ENCODE measurements around the gene MRPS21. TPM values are rescaled to one million over a fixed set of nuclear protein-coding genes. Genes with fewer than 3 reads are reported as not detected.
"Not testable (repeated sequence)": the region's sequence is repeated elsewhere in the genome, so short reads cannot be mapped to it uniquely, and the experiment has no call there.

The MRPS21 gene
- total and polyA plus RNA-seq, 4 donors = 15.0 to 56.5 (median 22.9) TPM

DNA sequence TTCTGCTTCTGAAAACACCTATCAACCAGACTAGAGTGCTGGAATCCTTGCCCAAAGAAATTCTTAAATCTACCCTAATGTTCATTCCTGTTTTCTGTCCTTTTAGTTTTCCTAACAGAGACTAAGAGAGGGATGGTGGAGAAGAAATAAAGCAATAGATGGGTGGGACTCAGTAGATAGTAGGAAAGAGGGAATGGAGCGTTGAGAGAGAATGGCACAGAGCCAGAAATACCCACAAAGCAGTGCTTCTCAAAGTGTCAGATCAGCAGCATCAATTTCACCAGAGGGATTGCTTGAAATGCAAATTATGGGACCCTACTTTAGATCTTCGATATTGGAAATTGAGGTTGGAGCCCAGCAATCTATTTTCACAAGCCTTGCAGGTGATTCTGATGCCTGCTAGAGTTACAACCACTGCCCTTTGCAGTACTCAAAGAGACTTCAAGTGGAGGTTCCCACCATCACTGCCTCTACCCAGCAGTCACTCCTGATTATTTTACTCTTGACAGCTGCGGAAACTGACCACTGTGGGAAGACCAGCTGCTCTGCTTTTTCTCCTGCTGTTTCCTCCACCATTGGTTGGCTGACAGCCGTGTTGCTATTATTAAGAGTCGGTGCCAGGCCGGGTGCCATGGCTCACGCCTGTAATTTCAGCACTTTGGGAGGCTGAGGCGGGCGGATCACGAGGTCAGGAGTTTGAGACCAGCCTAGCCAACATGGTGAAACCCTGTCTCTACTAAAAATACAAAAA lies 16.3 kb downstream of the MRPS21 start:
- peaks cover 1 to 12% (median 6%) of the 10 kb centered on the region in 4 donors for H3K36me3 ChIP-seq (ENCODE audit: control insufficient read depth in 4 of 4, insufficient read depth in 3 of 4, low read depth in 1 of 4, low read length in 3 of 4)
- TF ChIP-seq FOXA1 (IDR thresholded peaks at IDR 0.05) (no peak), HNF4G (IDR thresholded peaks at IDR 0.05) (no peak), SP1 (IDR thresholded peaks at IDR 0.05) (no peak), JUND (IDR thresholded peaks at IDR 0.05) (no peak)
- TF ChIP-seq, protein P1, sequence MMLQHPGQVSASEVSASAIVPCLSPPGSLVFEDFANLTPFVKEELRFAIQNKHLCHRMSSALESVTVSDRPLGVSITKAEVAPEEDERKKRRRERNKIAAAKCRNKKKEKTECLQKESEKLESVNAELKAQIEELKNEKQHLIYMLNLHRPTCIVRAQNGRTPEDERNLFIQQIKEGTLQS (IDR thresholded peaks at IDR 0.05) = no peak
- no peak overlapping the region for H3K27ac ChIP-seq (ENCODE audit: low read depth in 1 of 2, low read length in 2 of 2)
- H3K4me3 ChIP-seq (ENCODE audit: low read depth in 1 of 3, low read length in 3 of 3) = no peak overlapping the region
- H3K4me1 ChIP-seq (ENCODE audit: control insufficient read depth in 4 of 4, insufficient read depth in 4 of 4, low read length in 3 of 4) = no peaks in the 10 kb centered on the region
- no peaks in the 10 kb centered on the region for H3K27me3 ChIP-seq (ENCODE audit: control insufficient read depth in 4 of 4, insufficient read depth in 4 of 4, low read length in 3 of 4)
- H3K9me3 ChIP-seq (ENCODE audit: control insufficient read depth in 4 of 4, low read length in 3 of 4) = no peaks in the 10 kb centered on the region
- no peak overlapping the region for H3K9ac ChIP-seq (ENCODE audit: low read depth in 1 of 2, low read length in 2 of 2)
- 88% methylated on average over 10 of the region's 10 CpGs for WGBS
- DNase-seq (ENCODE audit: low spot score) = no peak

DNA sequence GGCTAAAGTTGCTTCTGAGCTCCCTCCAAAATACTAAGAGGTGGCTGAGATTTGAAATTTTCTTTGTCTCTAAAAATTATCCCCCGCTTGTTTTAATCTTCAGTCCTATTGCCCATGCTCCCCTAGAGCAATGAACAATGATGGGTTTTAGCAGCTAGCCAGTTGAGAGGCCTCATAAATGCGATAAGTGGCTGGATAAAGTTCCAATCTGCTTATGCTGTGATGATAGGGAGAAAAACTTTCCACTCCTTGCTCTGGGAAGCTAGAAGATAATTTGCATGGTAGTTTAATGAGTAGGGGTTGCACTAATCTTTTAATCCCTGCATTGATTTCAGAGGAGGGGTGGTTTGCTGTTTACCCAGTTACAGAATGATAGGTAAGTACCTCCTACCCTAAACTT lies 18.1 kb downstream of the MRPS21 start:
- H3K9ac ChIP-seq (ENCODE audit: low read depth in 1 of 2, low read length in 2 of 2) = no peak overlapping the region
- H3K9me3 ChIP-seq (ENCODE audit: control insufficient read depth in 4 of 4, low read length in 3 of 4) = no peaks in the 10 kb centered on the region
- WGBS = 96% methylated on average over 2 of the region's 2 CpGs
- no peak overlapping the region for H3K4me3 ChIP-seq (ENCODE audit: low read depth in 1 of 3, low read length in 3 of 3)
- no peak overlapping the region for H3K27ac ChIP-seq (ENCODE audit: low read depth in 1 of 2, low read length in 2 of 2)
- no peak for TF ChIP-seq JUND (IDR thresholded peaks at IDR 0.05)
- TF ChIP-seq, protein P2, sequence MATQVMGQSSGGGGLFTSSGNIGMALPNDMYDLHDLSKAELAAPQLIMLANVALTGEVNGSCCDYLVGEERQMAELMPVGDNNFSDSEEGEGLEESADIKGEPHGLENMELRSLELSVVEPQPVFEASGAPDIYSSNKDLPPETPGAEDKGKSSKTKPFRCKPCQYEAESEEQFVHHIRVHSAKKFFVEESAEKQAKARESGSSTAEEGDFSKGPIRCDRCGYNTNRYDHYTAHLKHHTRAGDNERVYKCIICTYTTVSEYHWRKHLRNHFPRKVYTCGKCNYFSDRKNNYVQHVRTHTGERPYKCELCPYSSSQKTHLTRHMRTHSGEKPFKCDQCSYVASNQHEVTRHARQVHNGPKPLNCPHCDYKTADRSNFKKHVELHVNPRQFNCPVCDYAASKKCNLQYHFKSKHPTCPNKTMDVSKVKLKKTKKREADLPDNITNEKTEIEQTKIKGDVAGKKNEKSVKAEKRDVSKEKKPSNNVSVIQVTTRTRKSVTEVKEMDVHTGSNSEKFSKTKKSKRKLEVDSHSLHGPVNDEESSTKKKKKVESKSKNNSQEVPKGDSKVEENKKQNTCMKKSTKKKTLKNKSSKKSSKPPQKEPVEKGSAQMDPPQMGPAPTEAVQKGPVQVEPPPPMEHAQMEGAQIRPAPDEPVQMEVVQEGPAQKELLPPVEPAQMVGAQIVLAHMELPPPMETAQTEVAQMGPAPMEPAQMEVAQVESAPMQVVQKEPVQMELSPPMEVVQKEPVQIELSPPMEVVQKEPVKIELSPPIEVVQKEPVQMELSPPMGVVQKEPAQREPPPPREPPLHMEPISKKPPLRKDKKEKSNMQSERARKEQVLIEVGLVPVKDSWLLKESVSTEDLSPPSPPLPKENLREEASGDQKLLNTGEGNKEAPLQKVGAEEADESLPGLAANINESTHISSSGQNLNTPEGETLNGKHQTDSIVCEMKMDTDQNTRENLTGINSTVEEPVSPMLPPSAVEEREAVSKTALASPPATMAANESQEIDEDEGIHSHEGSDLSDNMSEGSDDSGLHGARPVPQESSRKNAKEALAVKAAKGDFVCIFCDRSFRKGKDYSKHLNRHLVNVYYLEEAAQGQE (IDR thresholded peaks at IDR 0.05) = no peak
- TF ChIP-seq EGR1 (IDR thresholded peaks at IDR 0.05; ENCODE audit: low read depth in 2 of 2) = no peak
- TF ChIP-seq RXRA (IDR thresholded peaks at IDR 0.05) = no peak
- TF ChIP-seq TAF1 (conservative IDR thresholded peaks at IDR 0.05) = no peak
- TF ChIP-seq, protein P3, sequence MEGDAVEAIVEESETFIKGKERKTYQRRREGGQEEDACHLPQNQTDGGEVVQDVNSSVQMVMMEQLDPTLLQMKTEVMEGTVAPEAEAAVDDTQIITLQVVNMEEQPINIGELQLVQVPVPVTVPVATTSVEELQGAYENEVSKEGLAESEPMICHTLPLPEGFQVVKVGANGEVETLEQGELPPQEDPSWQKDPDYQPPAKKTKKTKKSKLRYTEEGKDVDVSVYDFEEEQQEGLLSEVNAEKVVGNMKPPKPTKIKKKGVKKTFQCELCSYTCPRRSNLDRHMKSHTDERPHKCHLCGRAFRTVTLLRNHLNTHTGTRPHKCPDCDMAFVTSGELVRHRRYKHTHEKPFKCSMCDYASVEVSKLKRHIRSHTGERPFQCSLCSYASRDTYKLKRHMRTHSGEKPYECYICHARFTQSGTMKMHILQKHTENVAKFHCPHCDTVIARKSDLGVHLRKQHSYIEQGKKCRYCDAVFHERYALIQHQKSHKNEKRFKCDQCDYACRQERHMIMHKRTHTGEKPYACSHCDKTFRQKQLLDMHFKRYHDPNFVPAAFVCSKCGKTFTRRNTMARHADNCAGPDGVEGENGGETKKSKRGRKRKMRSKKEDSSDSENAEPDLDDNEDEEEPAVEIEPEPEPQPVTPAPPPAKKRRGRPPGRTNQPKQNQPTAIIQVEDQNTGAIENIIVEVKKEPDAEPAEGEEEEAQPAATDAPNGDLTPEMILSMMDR (IDR thresholded peaks at IDR 0.05; ENCODE audit: low read depth, low read length, missing input control) = no peak
- TF ChIP-seq, protein P4, sequence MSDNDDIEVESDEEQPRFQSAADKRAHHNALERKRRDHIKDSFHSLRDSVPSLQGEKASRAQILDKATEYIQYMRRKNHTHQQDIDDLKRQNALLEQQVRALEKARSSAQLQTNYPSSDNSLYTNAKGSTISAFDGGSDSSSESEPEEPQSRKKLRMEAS (IDR thresholded peaks at IDR 0.05) = no peak
- TF ChIP-seq HNF4A (conservative IDR thresholded peaks at IDR 0.05) = no peak
- TF ChIP-seq GABPA (IDR thresholded peaks at IDR 0.05 in 1 of 2, conservative IDR thresholded peaks at IDR 0.05 in 1 of 2) = no peak
- TF ChIP-seq YY1 (IDR thresholded peaks at IDR 0.05) = no peak
- no peak for DNase-seq (ENCODE audit: low spot score)
- peaks cover 1 to 10% (median 4%) of the 10 kb centered on the region in 4 donors for H3K36me3 ChIP-seq (ENCODE audit: control insufficient read depth in 4 of 4, insufficient read depth in 3 of 4, low read depth in 1 of 4, low read length in 3 of 4)
- H3K27me3 ChIP-seq (ENCODE audit: control insufficient read depth in 4 of 4, insufficient read depth in 4 of 4, low read length in 3 of 4) = no peaks in the 10 kb centered on the region
- H3K4me1 ChIP-seq (ENCODE audit: control insufficient read depth in 4 of 4, insufficient read depth in 4 of 4, low read length in 3 of 4) = no peaks in the 10 kb centered on the region

DNA sequence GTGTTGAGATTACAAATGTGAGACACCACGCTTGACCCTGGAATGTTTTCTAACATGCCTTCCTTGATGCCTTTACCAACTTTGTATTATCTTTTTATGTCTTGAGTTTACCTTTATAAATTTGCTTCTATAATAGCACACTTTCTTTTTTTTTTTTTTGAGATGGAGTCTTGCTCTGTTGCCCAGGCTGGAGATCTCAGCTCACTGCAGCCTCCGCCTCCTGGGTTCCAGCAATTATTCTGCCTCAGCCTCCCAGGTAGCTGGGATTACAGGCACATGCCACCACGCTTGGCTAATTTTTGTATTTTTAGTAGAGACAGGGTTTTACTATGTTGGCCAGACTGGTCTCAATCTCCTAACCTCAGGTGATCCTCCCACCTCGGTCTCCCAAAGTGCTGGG lies 21.0 kb downstream of the MRPS21 start:
- H3K4me1 ChIP-seq (ENCODE audit: control insufficient read depth in 4 of 4, insufficient read depth in 4 of 4, low read length in 3 of 4); H3K9ac ChIP-seq (ENCODE audit: low read depth in 1 of 2, low read length in 2 of 2); H3K27me3 ChIP-seq (ENCODE audit: control insufficient read depth in 4 of 4, insufficient read depth in 4 of 4, low read length in 3 of 4); H3K4me3 ChIP-seq (ENCODE audit: low read depth in 1 of 3, low read length in 3 of 3); H3K27ac ChIP-seq (ENCODE audit: low read depth in 1 of 2, low read length in 2 of 2); DNase-seq (ENCODE audit: low spot score); H3K36me3 ChIP-seq (ENCODE audit: control insufficient read depth in 4 of 4, insufficient read depth in 3 of 4, low read depth in 1 of 4, low read length in 3 of 4); H3K9me3 ChIP-seq (ENCODE audit: control insufficient read depth in 4 of 4, low read length in 3 of 4): not testable (repeated sequence)
- WGBS = 95% methylated on average over 4 of the region's 4 CpGs
